Measurements from ENCODE around the gene DOK7.

DOK7 gene

DNA sequence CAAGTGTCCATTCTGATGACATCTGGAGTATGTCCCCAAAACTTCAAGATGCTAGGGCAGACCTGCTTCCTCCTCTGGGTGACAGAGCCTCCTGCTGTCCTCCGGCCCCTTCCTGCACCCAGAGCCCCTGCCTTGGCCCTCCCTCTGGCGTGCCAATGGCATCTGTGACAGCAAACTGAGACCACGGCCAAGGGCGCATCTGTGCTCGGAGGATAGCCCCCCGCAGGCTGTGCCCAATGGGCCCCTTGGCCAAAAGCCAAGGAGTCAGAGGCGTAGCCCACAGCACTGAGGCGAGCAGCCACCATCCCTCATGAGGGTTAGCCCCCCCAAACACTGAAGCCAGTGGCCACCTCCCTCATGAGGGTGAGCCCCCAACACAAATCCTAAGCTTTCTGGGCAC lies 61.2 kb downstream of the DOK7 start:
- TF ChIP-seq, protein P1, sequence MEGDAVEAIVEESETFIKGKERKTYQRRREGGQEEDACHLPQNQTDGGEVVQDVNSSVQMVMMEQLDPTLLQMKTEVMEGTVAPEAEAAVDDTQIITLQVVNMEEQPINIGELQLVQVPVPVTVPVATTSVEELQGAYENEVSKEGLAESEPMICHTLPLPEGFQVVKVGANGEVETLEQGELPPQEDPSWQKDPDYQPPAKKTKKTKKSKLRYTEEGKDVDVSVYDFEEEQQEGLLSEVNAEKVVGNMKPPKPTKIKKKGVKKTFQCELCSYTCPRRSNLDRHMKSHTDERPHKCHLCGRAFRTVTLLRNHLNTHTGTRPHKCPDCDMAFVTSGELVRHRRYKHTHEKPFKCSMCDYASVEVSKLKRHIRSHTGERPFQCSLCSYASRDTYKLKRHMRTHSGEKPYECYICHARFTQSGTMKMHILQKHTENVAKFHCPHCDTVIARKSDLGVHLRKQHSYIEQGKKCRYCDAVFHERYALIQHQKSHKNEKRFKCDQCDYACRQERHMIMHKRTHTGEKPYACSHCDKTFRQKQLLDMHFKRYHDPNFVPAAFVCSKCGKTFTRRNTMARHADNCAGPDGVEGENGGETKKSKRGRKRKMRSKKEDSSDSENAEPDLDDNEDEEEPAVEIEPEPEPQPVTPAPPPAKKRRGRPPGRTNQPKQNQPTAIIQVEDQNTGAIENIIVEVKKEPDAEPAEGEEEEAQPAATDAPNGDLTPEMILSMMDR (IDR thresholded peaks at IDR 0.05; ENCODE audit: low read depth, low read length, missing control alignments), result no peak
- DNase-seq (ENCODE audit: low read depth), result no peak
- no peak overlapping the region for H3K4me3 ChIP-seq (ENCODE audit: low read depth, low read length)

DNA sequence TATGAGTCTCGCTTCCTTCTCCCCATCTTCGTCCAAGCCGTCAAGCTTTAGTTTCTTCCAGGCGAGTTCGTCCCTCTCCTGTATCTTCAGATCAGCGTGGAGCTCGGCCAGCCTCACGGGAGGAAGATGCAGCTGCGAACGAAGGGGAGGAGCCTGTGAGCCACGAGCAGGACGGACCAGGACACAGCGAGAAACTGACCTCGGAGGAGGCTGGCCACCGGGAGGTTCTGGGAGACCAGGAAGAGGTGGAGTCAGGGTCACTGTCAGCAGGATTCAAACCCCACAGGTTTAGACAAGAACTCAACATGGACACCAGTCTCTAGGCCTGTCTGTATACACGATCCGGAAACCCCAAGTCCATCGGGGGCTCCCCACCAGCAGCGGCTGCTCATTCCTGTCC lies 61.8 kb downstream of the DOK7 start:
- TF ChIP-seq, protein P1 (IDR thresholded peaks at IDR 0.05; ENCODE audit: low read depth, low read length, missing control alignments), result no peak
- no peak for DNase-seq (ENCODE audit: low read depth)
- no peak overlapping the region for H3K4me3 ChIP-seq (ENCODE audit: low read depth, low read length)

DNA sequence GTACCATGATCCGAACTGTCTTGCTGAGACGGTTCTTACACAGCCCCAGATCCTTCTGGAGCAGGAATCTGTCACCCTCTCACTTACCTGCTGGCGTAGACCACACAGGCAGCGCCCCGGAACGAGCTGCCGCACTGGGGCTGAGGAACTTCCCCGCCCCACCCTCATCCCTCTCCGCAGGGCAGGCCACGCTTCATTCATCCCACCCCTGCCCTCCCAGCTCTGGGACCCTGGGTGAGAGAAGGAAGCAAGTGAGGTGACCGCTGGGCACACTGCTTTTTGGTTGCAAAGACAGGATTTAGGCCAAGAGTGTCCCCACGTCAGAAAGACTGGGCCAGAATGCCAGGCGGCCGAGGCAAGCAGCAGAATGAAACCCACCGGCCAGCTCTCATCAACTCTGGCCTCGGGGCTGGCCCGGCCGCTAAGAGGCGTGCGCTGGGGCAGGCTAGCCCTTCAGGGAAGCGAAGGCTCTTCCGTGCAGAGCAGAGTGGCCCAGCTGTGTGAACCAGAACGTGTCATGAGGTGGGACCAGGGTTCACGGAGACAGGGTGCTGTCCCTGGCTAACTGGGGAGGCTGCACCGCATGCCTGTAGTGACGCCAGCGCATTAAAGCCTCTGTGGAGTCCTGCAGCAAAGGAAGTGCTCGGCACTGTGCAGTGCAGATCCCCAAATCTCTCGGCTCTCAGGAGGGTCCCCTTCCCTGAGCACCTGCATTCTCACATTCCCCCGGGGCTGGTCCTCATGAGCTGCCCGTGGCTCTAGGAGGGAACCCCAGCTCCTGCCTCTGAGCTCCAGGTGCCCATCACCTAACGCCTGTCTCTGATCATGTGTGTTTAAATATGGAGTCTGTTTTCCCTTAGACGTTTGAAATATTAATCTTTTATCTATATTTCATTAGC lies 62.7 kb downstream of the DOK7 start:
- TF ChIP-seq, protein P1 (IDR thresholded peaks at IDR 0.05; ENCODE audit: low read depth, low read length, missing control alignments), result no peak
- H3K4me3 ChIP-seq (ENCODE audit: low read depth, low read length), result no peak overlapping the region
- no peak for DNase-seq (ENCODE audit: low read depth)

DNA sequence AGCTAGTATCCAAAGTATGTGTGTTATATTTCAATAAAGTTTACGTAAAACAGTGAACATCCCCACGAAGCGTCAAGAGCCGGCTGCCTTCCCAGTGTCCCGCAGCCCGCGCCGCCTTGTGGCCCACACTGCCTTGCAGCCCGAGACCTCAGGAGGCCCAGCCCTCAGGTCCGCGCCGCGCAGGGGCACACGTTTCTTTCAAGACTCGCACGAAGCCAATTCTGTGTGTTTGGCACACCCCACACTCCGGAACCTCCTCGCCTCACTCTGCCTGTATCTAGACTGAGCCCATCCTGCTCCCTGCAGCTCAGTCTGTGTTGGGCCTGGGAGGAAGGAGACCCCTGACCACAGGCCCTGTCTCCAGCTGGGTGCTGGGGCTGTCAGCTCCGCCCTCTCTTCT lies 63.4 kb downstream of the DOK7 start:
- H3K4me3 ChIP-seq (ENCODE audit: low read depth, low read length), result no peak overlapping the region
- TF ChIP-seq, protein P1 (IDR thresholded peaks at IDR 0.05; ENCODE audit: low read depth, low read length, missing control alignments), result no peak
- DNase-seq (ENCODE audit: low read depth), result no peak

DNA sequence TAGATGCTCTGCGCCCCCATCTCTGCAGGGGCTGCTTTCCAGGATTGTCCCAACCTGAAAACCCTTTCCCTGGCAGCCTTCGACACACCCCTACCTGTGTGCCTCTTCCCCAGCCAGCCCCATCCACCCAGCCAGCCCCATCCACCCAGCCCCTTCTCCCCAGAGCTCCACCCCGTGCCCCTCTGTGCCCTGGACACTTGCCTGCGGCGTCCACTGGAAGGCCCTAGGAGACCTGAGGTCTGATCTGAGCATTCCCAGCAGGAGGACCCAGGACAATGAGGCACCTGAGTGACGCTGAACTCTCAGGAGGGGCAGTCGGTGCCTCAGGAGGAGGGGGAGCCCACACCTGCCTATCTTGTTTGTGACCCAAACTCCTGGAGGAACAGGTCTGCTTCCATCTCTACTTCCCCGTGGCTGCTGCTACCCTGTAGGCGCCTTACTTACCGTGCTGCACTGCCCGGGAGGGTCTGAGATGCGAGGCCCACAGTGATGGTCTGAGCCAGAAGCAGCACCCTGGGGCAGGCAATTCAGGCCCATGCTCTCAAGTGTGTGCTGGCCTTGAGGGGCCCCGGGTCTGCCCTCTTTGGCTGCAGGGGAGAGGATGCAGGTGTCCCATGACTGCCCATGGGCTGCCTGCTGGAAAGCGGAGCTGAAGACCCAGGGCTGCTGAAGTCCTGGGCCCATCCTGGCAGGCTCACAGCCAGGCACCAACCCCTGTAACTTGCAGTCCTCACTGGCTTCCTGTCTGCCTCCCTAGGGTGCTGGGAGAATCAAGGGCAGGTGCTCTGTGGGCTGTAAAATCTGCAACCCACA lies 64.2 kb downstream of the DOK7 start:
- DNase-seq (ENCODE audit: low read depth), result no peak
- TF ChIP-seq, protein P1 (IDR thresholded peaks at IDR 0.05; ENCODE audit: low read depth, low read length, missing control alignments), result no peak
- no peak overlapping the region for H3K4me3 ChIP-seq (ENCODE audit: low read depth, low read length)

DNA sequence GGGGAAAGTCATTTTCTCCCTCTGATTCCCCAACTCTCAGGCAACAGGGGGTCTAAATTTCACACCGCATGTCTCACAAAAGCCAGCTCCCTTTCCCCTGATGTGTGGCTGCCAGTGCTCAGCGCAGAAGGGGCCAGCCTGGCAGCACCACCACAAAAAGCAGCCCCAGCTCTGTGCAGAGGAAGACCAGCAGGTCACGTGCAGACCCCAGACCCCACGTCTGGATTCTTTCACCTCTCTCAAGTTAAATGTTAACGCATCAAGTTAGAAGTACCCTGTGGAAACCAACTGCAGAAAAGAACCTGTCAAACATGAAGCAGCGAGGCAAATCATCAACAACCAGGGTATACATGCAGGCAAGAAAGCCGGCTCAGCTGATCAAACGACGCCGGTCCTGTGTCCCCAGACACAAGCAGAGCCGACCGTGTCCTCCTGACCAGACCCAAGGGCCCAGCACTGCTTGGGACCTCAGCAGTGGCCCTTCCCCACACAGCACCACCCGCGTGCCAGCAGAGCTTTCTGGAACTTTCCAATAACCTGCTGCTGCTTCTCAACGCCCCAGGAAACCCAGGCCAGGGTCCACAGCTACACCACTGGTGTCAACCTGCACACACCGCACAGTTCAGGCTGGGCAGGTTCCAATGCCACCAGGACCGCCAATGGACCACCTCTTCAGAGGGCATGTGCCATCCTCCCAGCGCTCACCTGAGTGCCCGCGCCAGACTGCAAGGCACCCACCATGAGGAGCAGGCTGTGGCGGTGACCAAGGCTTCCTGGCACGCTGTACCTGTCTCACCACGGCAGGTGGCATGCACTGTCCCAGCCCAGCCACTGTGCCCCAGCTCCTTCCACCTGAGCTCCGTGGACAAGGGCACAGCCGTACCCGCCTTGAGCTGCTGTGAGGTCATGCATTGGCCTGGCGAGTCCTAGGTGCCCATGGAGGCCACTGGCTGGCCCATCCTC lies 65.1 kb downstream of the DOK7 start:
- TF ChIP-seq, protein P1 (IDR thresholded peaks at IDR 0.05; ENCODE audit: low read depth, low read length, missing control alignments), result no peak
- no peak for DNase-seq (ENCODE audit: low read depth)
- no peak overlapping the region for H3K4me3 ChIP-seq (ENCODE audit: low read depth, low read length)

Measured in GM12864 (cell line).